Caco-2 (cell line): ENCODE results near the gene CRYGN. TPM values are rescaled to one million over a fixed set of nuclear protein-coding genes. Genes with fewer than 3 reads are reported as not detected.

Source experiments
- BruUV-seq: library from RNA; stranded (reverse); fragments of 400-500 nt; replicated peaks from 2 replicates; lab custom pipeline; 2021; lab: Mats Ljungman, UMichigan
- CTCF ChIA-PET: fragments of 300-600 bp; sonication (Branson Sonifier 250); formaldehyde crosslinking; loops from one replicate; lab custom pipeline; 2022; ENCODE audit warnings: antibody characterized with exemption; lab: Charles Lee
- POLR2A ChIA-PET: fragments of 300-600 bp; sonication (Branson Sonifier 250); formaldehyde crosslinking; loops from one replicate; lab custom pipeline; 2022; ENCODE audit warnings: antibody characterized with exemption; lab: Charles Lee
- DNase-seq, 2 experiments: peaks; one replicate each; pipeline versions ENCODE4 v3.0.0 to v3.0.0-alpha.2; 2020 to 2022
- H3K27me3 ChIP-seq: replicated peaks from 2 replicates; pipeline ENCODE4 v1.6.0; 2011; ENCODE audit warnings: low read length; ENCODE audit not compliant: control insufficient read depth, insufficient read depth
- H3K36me3 ChIP-seq: 2 replicates; pipeline ENCODE4 v1.5.1; 2011; ENCODE audit warnings: low read length; ENCODE audit not compliant: control insufficient read depth, insufficient read depth
- H3K4me1 ChIP-seq: fragments of 250-450 bp; sonication (Bioruptor Pico); 2 replicates; pipeline ENCODE4 v1.5.1; 2020; ENCODE audit warnings: mild to moderate bottlenecking
- H3K4me3 ChIP-seq: 2 replicates; pipeline ENCODE4 v1.5.1; 2011; ENCODE audit warnings: low read depth, mild to moderate bottlenecking, control low read depth, low read length
- H3K9me3 ChIP-seq: fragments of 250-450 bp; sonication (Bioruptor Pico); 2 replicates; pipeline ENCODE4 v1.5.1; 2020; ENCODE audit warnings: mild to moderate bottlenecking, moderate library complexity
- H3K27ac Mint-ChIP-seq: one replicate; pipeline ENCODE4 v1.8.0; 2022; ENCODE audit warnings: mixed read lengths; ENCODE audit not compliant: unreplicated experiment
- H3K27me3 Mint-ChIP-seq: one replicate; pipeline ENCODE4 v1.8.0; 2022; ENCODE audit warnings: mixed read lengths; ENCODE audit not compliant: insufficient read depth, unreplicated experiment
- H3K36me3 Mint-ChIP-seq: one replicate; pipeline ENCODE4 v1.8.0; 2022; ENCODE audit warnings: mild to moderate bottlenecking, mixed read lengths; ENCODE audit not compliant: insufficient read depth, unreplicated experiment
- H3K4me1 Mint-ChIP-seq: one replicate; pipeline ENCODE4 v1.8.0; 2022; ENCODE audit warnings: low read depth, mixed read lengths; ENCODE audit not compliant: unreplicated experiment
- H3K4me3 Mint-ChIP-seq: one replicate; pipeline ENCODE4 v1.8.0; 2022; ENCODE audit warnings: mild to moderate bottlenecking, moderate library complexity, mixed read lengths; ENCODE audit not compliant: unreplicated experiment
- H3K9me3 Mint-ChIP-seq: one replicate; pipeline ENCODE4 v1.8.0; 2022; ENCODE audit warnings: mixed read lengths; ENCODE audit not compliant: unreplicated experiment
- intact Hi-C: fragments of 100-400 bp; cut with micrococcal nuclease; formaldehyde crosslinking; loops from one replicate; pipeline ENCODE4 v1.10.0; 2022; ENCODE audit not compliant: unreplicated experiment
- total RNA-seq: library from RNA; stranded (reverse); gene quantifications from 2 replicates; pipeline ENCODE4 v1.2.3, GENCODE V29; 2022
- TF ChIP-seq, protein P1 (sequence below), 2 experiments: fragments of 200-600 bp in 1 of 2; IDR thresholded peaks; 1 replicate in 1 of 2; 2 replicates in 1 of 2; pipeline versions ENCODE4 v1.5.1 to v1.8.0; 2011 to 2022; ENCODE audit warnings: antibody characterized with exemption in 1 of 2, control low read depth in 1 of 2, inconsistent platforms in 1 of 2, low read depth in 1 of 2, low read length in 1 of 2, mild to moderate bottlenecking in 1 of 2, moderate library complexity in 1 of 2; ENCODE audit not compliant: insufficient read depth in 1 of 2, severe bottlenecking in 1 of 2, unreplicated experiment in 1 of 2

The CRYGN gene
- total RNA-seq, 1 experiment from 2014 or later, result not detected

DNA sequence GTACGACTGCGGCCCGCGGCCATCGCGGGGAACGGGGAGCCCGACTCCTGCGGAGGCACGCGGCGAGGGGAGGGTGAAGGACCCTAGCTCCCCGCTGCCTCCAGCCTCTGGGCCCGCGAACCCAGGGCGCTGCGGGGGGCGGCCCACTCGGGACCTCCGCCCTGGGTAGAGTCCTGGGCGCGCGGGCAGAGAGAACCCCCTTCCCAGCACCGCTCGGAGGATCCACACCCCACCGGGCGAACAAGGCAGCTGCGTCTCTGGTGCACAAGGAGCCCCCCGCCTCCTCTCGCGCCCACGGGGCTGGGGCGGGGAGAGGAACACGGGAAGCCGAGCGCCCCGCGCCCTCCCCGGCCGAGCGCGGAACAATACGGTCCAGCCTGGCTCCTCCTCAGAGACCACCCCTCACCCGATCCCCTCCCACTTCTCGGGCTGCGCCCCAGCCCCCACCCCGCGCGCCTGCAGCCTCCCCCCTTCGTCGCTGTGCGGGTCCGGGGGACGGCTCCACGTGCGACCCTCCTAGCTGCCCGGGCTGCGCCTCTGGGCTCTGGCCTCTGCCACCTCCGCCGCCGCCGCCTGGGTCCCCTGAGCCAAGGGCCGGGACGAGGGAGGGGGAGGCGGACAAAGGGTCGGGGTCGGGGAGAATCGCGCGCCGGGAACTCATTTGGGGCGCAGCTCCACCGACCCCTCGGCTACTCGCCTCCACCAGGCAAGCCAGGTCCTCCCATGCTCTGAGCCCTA, 30.1 kb downstream of the CRYGN start, which contains the start of gene WDR86:
TSS of gene WDR86 (minus strand) at position 372 of the 738 bp plus-strand sequence. CDS start 449 bp downstream, outside the sequence.
- H3K27me3 ChIP-seq, result no peaks in the 10 kb centered on the region
- no peaks in the 10 kb centered on the region for H3K4me1 Mint-ChIP-seq
- TF ChIP-seq, protein P1, sequence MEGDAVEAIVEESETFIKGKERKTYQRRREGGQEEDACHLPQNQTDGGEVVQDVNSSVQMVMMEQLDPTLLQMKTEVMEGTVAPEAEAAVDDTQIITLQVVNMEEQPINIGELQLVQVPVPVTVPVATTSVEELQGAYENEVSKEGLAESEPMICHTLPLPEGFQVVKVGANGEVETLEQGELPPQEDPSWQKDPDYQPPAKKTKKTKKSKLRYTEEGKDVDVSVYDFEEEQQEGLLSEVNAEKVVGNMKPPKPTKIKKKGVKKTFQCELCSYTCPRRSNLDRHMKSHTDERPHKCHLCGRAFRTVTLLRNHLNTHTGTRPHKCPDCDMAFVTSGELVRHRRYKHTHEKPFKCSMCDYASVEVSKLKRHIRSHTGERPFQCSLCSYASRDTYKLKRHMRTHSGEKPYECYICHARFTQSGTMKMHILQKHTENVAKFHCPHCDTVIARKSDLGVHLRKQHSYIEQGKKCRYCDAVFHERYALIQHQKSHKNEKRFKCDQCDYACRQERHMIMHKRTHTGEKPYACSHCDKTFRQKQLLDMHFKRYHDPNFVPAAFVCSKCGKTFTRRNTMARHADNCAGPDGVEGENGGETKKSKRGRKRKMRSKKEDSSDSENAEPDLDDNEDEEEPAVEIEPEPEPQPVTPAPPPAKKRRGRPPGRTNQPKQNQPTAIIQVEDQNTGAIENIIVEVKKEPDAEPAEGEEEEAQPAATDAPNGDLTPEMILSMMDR (IDR thresholded peaks at IDR 0.05; ENCODE audit: insufficient read depth in 1 of 2, low read depth in 1 of 2, low read length in 1 of 2, severe bottlenecking in 1 of 2, unreplicated experiment in 1 of 2), result no peak
- ChIA-PET CTCF (interaction anchor here (0.6 kb wide), 1 partner anchor 198 kb away, joined by 3 read pairs; no protein-coding TSS in a partner anchor), POLR2A (no interaction called here)
- peaks cover 3% of the 10 kb centered on the region for H3K27me3 Mint-ChIP-seq
- intact Hi-C loops, result loop anchor here (2.0 kb wide), 2 partner anchors 41 to 49 kb away; no protein-coding TSS in a partner anchor
- peak within 1 kb of the TSS; percentile 60 for H3K4me3 Mint-ChIP-seq
- no peak for DNase-seq
- H3K27ac Mint-ChIP-seq, result no peak within 1 kb of the TSS
- no TSS peak for BruUV-seq
- no peaks in the 10 kb centered on the region for H3K9me3 Mint-ChIP-seq
- peak within 1 kb of the TSS; percentile 54 for H3K4me3 ChIP-seq
- H3K9me3 ChIP-seq, result no peaks in the 10 kb centered on the region
- no peaks in the 10 kb centered on the region for H3K4me1 ChIP-seq
- H3K36me3 ChIP-seq, result no peaks in the 10 kb centered on the region
- no peaks in the 10 kb centered on the region for H3K36me3 Mint-ChIP-seq

- BruUV-seq, result no TSS peak
- no peaks in the 10 kb centered on the region for H3K27me3 ChIP-seq
- Mint-ChIP-seq H3K4me1 (no peaks in the 10 kb centered on the region), H3K27me3 (peaks cover 3% of the 10 kb centered on the region), H3K4me3 (peak overlapping the region; percentile 59), H3K9me3 (no peaks in the 10 kb centered on the region), H3K36me3 (no peaks in the 10 kb centered on the region), H3K27ac (no peak overlapping the region)
- ChIA-PET CTCF (interaction anchor here (0.6 kb wide), 1 partner anchor 198 kb away, joined by 3 read pairs; no protein-coding TSS in a partner anchor), POLR2A (no interaction called here)
- H3K9me3 ChIP-seq, result no peaks in the 10 kb centered on the region
- no peaks in the 10 kb centered on the region for H3K4me1 ChIP-seq
- H3K4me3 ChIP-seq, result peak overlapping the region; percentile 54
- TF ChIP-seq, protein P1 (IDR thresholded peaks at IDR 0.05; ENCODE audit: insufficient read depth in 1 of 2, low read depth in 1 of 2, low read length in 1 of 2, severe bottlenecking in 1 of 2, unreplicated experiment in 1 of 2), result no peak
- no peaks in the 10 kb centered on the region for H3K36me3 ChIP-seq
- no peak for DNase-seq
- intact Hi-C loops, result no loop called here
Measured at GRCh38 chr7:151408839-151409666, 30.9 kb downstream of the CRYGN start.

DNA sequence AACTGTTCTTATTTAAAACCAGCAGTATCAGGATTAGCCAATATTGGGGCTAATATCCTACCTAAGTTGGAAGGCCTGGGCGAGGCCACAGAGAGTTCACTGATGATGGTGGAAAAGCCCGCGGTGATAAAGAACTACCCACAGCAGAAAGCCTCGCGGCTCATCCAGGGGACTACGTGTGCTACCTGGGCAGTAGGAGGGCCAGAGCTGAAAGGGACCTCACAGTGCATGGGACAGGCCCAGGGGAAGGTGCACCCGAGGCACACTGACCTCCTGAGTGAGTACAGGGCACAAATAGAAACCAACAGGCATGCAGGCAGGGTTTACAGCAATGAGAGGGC, 31.5 kb downstream of the CRYGN start:
- BruUV-seq, result no TSS peak
- peaks cover 3% of the 10 kb centered on the region for H3K27me3 Mint-ChIP-seq
- CTCF ChIA-PET, result no interaction called here
- no peaks in the 10 kb centered on the region for H3K36me3 ChIP-seq
- H3K4me1 Mint-ChIP-seq, result no peaks in the 10 kb centered on the region
- no peaks in the 10 kb centered on the region for H3K9me3 ChIP-seq
- no peaks in the 10 kb centered on the region for H3K36me3 Mint-ChIP-seq
- no peaks in the 10 kb centered on the region for H3K27me3 ChIP-seq
- H3K27ac Mint-ChIP-seq, result no peak overlapping the region
- POLR2A ChIA-PET, result no interaction called here
- H3K4me1 ChIP-seq, result no peaks in the 10 kb centered on the region
- H3K9me3 Mint-ChIP-seq, result no peaks in the 10 kb centered on the region
- peak overlapping the region; percentile 59 for H3K4me3 Mint-ChIP-seq
- DNase-seq, result no peak
- TF ChIP-seq, protein P1 (IDR thresholded peaks at IDR 0.05; ENCODE audit: insufficient read depth in 1 of 2, low read depth in 1 of 2, low read length in 1 of 2, severe bottlenecking in 1 of 2, unreplicated experiment in 1 of 2), result no peak
- H3K4me3 ChIP-seq, result no peak overlapping the region
- intact Hi-C loops, result no loop called here
